ENCODE measurements around the gene GLMP. TPM values are rescaled to one million over a fixed set of nuclear protein-coding genes. Genes with fewer than 3 reads are reported as not detected.

Gene GLMP
- total RNA-seq, 1 experiment from 2014 or later = 17.7 TPM

DNA sequence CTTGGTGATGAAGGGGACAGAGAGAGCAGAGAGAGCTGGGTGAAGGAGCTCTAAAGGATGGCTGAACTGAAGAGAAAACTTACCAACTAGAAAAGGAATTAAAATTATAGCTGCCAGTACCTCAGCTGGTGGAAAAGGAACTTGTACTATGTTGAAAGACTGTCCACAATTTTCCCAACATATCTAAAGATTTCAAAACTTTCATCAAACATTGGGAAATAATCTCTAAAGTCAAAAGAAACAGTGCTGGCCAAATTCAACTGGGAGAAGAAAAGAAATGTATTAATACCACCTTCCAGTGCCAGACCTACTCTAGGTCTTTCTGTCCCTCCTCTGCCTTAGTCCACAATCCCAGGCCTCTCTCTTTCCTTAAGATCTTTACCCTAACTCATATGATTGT lies 18.9 kb downstream of the GLMP start:
- peaks cover 13% of the 10 kb centered on the region for H3K4me1 ChIP-seq (ENCODE audit: low read length)
- no peak for DNase-seq
- H3K4me2 ChIP-seq (ENCODE audit: low read depth, low read length, poor library complexity, severe bottlenecking) = no peak overlapping the region
- no peaks in the 10 kb centered on the region for H3K9me3 ChIP-seq (ENCODE audit: low read length)
- peaks cover 60% of the 10 kb centered on the region for H3K36me3 ChIP-seq (ENCODE audit: insufficient read depth, low read length)
- no peak overlapping the region for H3K4me3 ChIP-seq (ENCODE audit: low read length)
- no peaks in the 10 kb centered on the region for H3K27me3 ChIP-seq (ENCODE audit: low read length)
- no peak overlapping the region for H2AFZ ChIP-seq (ENCODE audit: low read length)
- H3K79me2 ChIP-seq (ENCODE audit: low read length) = peaks cover 37% of the 10 kb centered on the region
- no peak overlapping the region for H3K9ac ChIP-seq (ENCODE audit: low read length)
- H3K27ac ChIP-seq (ENCODE audit: low read length) = no peak overlapping the region
- H4K20me1 ChIP-seq (ENCODE audit: insufficient read depth, low read depth, low read length) = peaks cover 25% of the 10 kb centered on the region; the same call in 1 of the 2 replicates
- H3K9me2 ChIP-seq (replicated peaks; ENCODE audit: insufficient read depth, low read length) = no peaks in the 10 kb centered on the region

DNA sequence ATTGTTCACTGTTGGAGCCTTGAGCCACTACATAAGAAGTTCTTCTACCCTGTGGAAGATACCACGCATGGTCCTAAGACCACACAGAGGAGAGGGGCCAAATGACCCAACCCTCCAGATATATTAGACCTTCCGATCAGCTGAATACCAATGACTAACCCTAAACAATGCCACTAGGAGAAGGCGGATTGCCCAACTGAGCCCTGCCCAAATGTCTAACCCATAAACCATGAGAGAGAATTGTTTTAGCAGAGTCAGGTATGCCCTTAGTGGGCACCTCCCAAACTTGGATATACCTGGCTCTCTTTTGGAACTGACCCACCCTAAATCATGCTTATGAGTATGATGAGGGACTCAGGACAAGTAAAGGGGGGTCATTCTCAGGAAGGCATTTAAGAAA lies 25.2 kb downstream of the GLMP start:
- H3K27ac ChIP-seq (ENCODE audit: low read length) = no peak overlapping the region
- no peak overlapping the region for H3K4me2 ChIP-seq (ENCODE audit: low read depth, low read length, poor library complexity, severe bottlenecking)
- H3K4me3 ChIP-seq (ENCODE audit: low read length) = no peak overlapping the region
- no peaks in the 10 kb centered on the region for H3K79me2 ChIP-seq (ENCODE audit: low read length)
- H2AFZ ChIP-seq (ENCODE audit: low read length) = no peak overlapping the region
- H3K9me3 ChIP-seq (ENCODE audit: low read length) = no peaks in the 10 kb centered on the region
- H3K9ac ChIP-seq (ENCODE audit: low read length) = no peak overlapping the region
- H3K27me3 ChIP-seq (ENCODE audit: low read length) = no peaks in the 10 kb centered on the region
- no peak for DNase-seq
- no peaks in the 10 kb centered on the region for H3K9me2 ChIP-seq (replicated peaks; ENCODE audit: insufficient read depth, low read length)
- peaks cover 59% of the 10 kb centered on the region for H3K36me3 ChIP-seq (ENCODE audit: insufficient read depth, low read length)
- H3K4me1 ChIP-seq (ENCODE audit: low read length) = no peaks in the 10 kb centered on the region
- H4K20me1 ChIP-seq (ENCODE audit: insufficient read depth, low read depth, low read length) = 0 out of 2 replicates have a peak, but pooled peaks cover 3% of the 10 kb centered on the region

DNA sequence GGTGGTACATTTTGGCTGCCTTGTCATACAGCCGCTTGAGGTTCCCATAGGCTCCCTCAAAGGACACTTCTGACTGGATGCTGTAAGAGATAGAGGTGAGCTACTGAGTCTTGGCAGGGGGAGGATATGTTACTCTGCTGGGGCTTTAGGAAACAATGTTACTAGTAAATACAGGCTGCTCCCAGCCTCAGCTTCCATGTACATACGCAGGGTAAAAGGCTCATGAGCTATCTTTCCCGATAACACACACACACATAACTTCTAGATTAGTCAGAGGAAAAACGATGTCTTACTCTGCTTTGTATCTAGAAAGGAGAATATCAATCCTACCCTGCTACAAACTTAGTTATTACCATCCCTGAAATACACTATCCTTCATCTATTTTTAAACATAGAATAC lies 27.1 kb downstream of the GLMP start:
- H3K79me2 ChIP-seq (ENCODE audit: low read length) = no peaks in the 10 kb centered on the region
- no peak overlapping the region for H3K27ac ChIP-seq (ENCODE audit: low read length)
- H3K36me3 ChIP-seq (ENCODE audit: insufficient read depth, low read length) = peaks cover 55% of the 10 kb centered on the region
- H4K20me1 ChIP-seq (ENCODE audit: insufficient read depth, low read depth, low read length) = 0 out of 2 replicates have a peak, but pooled peaks cover 3% of the 10 kb centered on the region
- DNase-seq = no peak
- H3K9me3 ChIP-seq (ENCODE audit: low read length) = no peaks in the 10 kb centered on the region
- no peak overlapping the region for H3K4me2 ChIP-seq (ENCODE audit: low read depth, low read length, poor library complexity, severe bottlenecking)
- H3K9me2 ChIP-seq (replicated peaks; ENCODE audit: insufficient read depth, low read length) = no peaks in the 10 kb centered on the region
- no peaks in the 10 kb centered on the region for H3K27me3 ChIP-seq (ENCODE audit: low read length)
- no peak overlapping the region for H3K4me3 ChIP-seq (ENCODE audit: low read length)
- H3K4me1 ChIP-seq (ENCODE audit: low read length) = no peaks in the 10 kb centered on the region
- H2AFZ ChIP-seq (ENCODE audit: low read length) = no peak overlapping the region
- no peak overlapping the region for H3K9ac ChIP-seq (ENCODE audit: low read length)

DNA sequence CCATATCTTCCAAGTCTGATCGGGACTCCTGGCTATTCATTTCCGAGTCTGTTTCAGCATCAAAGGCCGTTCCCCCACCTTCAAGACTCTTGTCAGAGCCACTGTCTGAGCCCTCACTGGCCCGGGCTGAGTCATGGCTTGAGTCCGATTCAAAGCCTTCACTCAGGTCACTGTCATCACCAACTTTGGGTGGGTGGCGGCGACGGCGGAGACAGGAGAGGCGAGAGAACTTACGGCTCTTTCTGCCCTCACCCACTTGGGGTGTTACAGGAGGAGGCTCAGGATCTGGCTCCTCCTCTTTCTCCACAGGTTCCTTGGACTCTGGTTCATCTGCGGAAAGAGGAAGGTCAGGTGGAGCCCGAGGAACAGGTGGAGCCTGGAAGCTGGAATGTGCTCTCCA lies 29.4 kb downstream of the GLMP start:
- Histone ChIP-seq H3K4me2 (ENCODE audit: low read depth, low read length, poor library complexity, severe bottlenecking) (no peak overlapping the region), H3K4me3 (ENCODE audit: low read length) (no peak overlapping the region), H3K9ac (ENCODE audit: low read length) (no peak overlapping the region), H3K9me3 (ENCODE audit: low read length) (no peaks in the 10 kb centered on the region), H2AFZ (ENCODE audit: low read length) (no peak overlapping the region), H3K27ac (ENCODE audit: low read length) (no peak overlapping the region), H3K79me2 (ENCODE audit: low read length) (no peaks in the 10 kb centered on the region), H3K36me3 (ENCODE audit: insufficient read depth, low read length) (peaks cover 52% of the 10 kb centered on the region), H3K4me1 (ENCODE audit: low read length) (no peaks in the 10 kb centered on the region), H3K9me2 (replicated peaks; ENCODE audit: insufficient read depth, low read length) (no peaks in the 10 kb centered on the region), H4K20me1 (ENCODE audit: insufficient read depth, low read depth, low read length) (no peaks in the 10 kb centered on the region), H3K27me3 (ENCODE audit: low read length) (no peaks in the 10 kb centered on the region)
- DNase-seq = no peak

DNA sequence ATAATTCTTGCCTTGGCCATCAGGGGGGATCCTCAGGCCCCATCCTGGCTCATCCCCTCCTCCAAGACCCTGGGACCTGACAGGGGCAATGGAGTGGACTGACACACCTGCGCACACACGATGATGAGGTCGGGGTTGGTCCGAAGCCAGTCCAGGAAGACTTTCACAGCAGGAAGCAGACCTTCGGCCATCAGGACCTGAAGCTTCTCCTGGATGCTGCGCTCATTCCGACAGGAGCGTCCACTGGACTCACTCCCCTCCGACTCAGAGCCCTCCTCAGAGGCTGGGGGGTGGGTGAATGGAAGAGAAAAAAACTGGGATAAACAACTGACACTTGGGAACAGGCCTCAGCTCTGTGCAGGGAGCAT lies 32.2 kb downstream of the GLMP start:
- no peak for DNase-seq
- Histone ChIP-seq H3K9ac (ENCODE audit: low read length) (no peak overlapping the region), H4K20me1 (ENCODE audit: insufficient read depth, low read depth, low read length) (no peaks in the 10 kb centered on the region)

DNA sequence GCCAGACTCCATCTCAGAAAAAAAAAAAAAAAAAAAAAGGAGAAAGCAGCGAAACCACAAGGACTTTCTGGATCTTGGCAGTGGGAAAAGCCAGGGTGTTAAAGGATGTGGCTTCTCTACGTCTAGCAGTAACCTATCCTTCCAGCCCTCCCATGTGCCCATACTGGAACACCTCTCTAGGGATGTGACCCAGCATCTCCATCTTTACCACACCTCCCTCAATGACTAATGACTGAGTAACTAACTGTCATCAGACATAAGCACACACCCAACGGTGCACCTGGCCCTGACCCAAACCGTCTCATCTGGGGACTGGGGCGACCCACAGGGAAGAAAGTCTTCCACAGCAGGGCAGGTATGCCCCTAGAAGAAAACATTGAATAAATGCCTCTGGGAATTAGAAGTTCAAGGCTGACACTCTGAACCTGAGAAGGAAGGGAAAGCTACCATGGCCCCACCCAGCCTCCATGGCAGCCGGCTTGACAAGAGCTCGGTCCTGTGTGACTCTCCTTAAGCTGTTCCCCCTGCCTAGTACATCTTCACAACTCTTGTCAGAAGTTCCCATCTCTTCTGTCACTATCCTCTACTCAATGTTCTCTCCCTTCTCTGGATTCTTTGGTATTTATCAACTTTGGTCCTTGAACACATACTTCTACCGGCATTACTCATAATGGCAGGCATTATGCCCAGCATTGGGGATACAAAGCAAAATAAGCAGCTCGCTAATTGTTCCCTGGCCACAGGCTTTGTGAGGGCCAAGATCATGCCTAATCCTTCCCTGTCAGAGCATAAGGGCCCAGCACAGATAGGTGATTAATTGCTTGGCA lies 32.8 kb downstream of the GLMP start:
- no peak overlapping the region for H3K9ac ChIP-seq (ENCODE audit: low read length)
- peaks cover 58% of the 10 kb centered on the region for H3K36me3 ChIP-seq (ENCODE audit: insufficient read depth, low read length)
- no peak overlapping the region for H3K4me3 ChIP-seq (ENCODE audit: low read length)
- no peak overlapping the region for H3K27ac ChIP-seq (ENCODE audit: low read length)
- H3K9me3 ChIP-seq (ENCODE audit: low read length) = no peaks in the 10 kb centered on the region
- DNase-seq = no peak
- no peaks in the 10 kb centered on the region for H3K9me2 ChIP-seq (replicated peaks; ENCODE audit: insufficient read depth, low read length)
- H2AFZ ChIP-seq (ENCODE audit: low read length) = no peak overlapping the region
- H3K4me2 ChIP-seq (ENCODE audit: low read depth, low read length, poor library complexity, severe bottlenecking) = no peak overlapping the region
- no peaks in the 10 kb centered on the region for H4K20me1 ChIP-seq (ENCODE audit: insufficient read depth, low read depth, low read length)
- no peaks in the 10 kb centered on the region for H3K4me1 ChIP-seq (ENCODE audit: low read length)
- H3K27me3 ChIP-seq (ENCODE audit: low read length) = no peaks in the 10 kb centered on the region
- no peaks in the 10 kb centered on the region for H3K79me2 ChIP-seq (ENCODE audit: low read length)

More for the DNA sequence above, 32.2 kb downstream of the GLMP start:
- Histone ChIP-seq H3K36me3 (ENCODE audit: insufficient read depth, low read length) (peaks cover 58% of the 10 kb centered on the region), H3K27me3 (ENCODE audit: low read length) (no peaks in the 10 kb centered on the region), H3K4me1 (ENCODE audit: low read length) (no peaks in the 10 kb centered on the region), H3K4me2 (ENCODE audit: low read depth, low read length, poor library complexity, severe bottlenecking) (no peak overlapping the region), H3K79me2 (ENCODE audit: low read length) (no peaks in the 10 kb centered on the region), H3K9me2 (replicated peaks; ENCODE audit: insufficient read depth, low read length) (no peaks in the 10 kb centered on the region), H3K4me3 (ENCODE audit: low read length) (no peak overlapping the region), H2AFZ (ENCODE audit: low read length) (no peak overlapping the region), H3K27ac (ENCODE audit: low read length) (no peak overlapping the region), H3K9me3 (ENCODE audit: low read length) (no peaks in the 10 kb centered on the region)

DNA sequence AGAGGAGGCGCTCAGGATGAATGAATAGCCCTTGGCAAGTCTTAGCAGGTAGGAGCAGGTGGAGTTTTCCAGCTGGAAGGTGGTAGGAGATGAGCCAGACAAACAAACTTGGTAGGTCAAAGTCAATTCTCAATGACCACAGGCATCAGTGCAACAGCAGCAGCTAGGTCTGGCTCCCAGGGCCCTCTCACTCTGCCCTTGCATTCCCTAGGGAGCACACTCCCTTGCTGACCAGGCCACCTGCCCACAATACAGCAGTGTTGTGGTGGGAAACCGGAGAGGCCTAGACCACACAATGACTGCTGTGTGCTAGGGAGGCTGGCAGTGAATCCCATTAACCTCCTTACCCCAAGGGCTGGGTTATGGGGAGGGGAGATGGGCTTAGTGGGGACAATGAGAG lies 34.6 kb downstream of the GLMP start:
- Histone ChIP-seq H3K9ac (ENCODE audit: low read length) (no peak overlapping the region), H4K20me1 (ENCODE audit: insufficient read depth, low read depth, low read length) (no peaks in the 10 kb centered on the region), H3K36me3 (ENCODE audit: insufficient read depth, low read length) (peaks cover 52% of the 10 kb centered on the region), H2AFZ (ENCODE audit: low read length) (no peak overlapping the region), H3K9me3 (ENCODE audit: low read length) (no peaks in the 10 kb centered on the region), H3K4me3 (ENCODE audit: low read length) (no peak overlapping the region), H3K4me1 (ENCODE audit: low read length) (no peaks in the 10 kb centered on the region), H3K4me2 (ENCODE audit: low read depth, low read length, poor library complexity, severe bottlenecking) (no peak overlapping the region), H3K27ac (ENCODE audit: low read length) (no peak overlapping the region), H3K27me3 (ENCODE audit: low read length) (no peaks in the 10 kb centered on the region), H3K79me2 (ENCODE audit: low read length) (no peaks in the 10 kb centered on the region), H3K9me2 (replicated peaks; ENCODE audit: insufficient read depth, low read length) (no peaks in the 10 kb centered on the region)
- DNase-seq = no peak

DNA sequence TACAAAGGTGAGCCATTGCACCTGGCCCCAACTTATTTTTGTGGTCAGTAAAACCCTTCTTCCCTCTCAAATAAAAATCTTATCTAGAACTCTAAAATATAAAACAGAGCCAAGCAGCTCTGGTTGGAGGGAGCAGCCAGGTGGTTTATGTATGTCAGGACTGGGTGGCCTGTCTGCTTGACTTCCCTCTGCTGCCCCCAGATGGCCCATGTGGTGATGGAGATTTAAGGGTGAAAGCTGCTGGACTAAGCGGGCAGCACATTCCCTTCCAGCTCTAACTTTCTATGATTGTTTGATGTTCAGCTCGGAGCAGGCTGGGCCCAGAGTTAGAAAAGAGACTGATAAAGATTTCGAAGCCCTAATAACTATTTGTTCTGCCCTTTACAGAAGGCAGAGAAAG lies 35.7 kb downstream of the GLMP start:
- Histone ChIP-seq H4K20me1 (ENCODE audit: insufficient read depth, low read depth, low read length) (no peaks in the 10 kb centered on the region), H3K27ac (ENCODE audit: low read length) (no peak overlapping the region), H3K79me2 (ENCODE audit: low read length) (no peaks in the 10 kb centered on the region), H3K27me3 (ENCODE audit: low read length) (no peaks in the 10 kb centered on the region), H3K36me3 (ENCODE audit: insufficient read depth, low read length) (peaks cover 47% of the 10 kb centered on the region), H3K4me3 (ENCODE audit: low read length) (no peak overlapping the region), H3K4me1 (ENCODE audit: low read length) (no peaks in the 10 kb centered on the region), H3K9me2 (replicated peaks; ENCODE audit: insufficient read depth, low read length) (no peaks in the 10 kb centered on the region), H3K9me3 (ENCODE audit: low read length) (no peaks in the 10 kb centered on the region), H2AFZ (ENCODE audit: low read length) (no peak overlapping the region), H3K4me2 (ENCODE audit: low read depth, low read length, poor library complexity, severe bottlenecking) (no peak overlapping the region), H3K9ac (ENCODE audit: low read length) (no peak overlapping the region)
- no peak for DNase-seq

Data from Karpas-422 (cell line).